ENCODE data around the gene UAP1L1. TPM values are rescaled to one million over a fixed set of nuclear protein-coding genes. Genes with fewer than 3 reads are reported as not detected.

Gene UAP1L1
- total and polyA plus RNA-seq, 4 donors, result 0.35 to 2.3 (median 1.7) TPM

DNA sequence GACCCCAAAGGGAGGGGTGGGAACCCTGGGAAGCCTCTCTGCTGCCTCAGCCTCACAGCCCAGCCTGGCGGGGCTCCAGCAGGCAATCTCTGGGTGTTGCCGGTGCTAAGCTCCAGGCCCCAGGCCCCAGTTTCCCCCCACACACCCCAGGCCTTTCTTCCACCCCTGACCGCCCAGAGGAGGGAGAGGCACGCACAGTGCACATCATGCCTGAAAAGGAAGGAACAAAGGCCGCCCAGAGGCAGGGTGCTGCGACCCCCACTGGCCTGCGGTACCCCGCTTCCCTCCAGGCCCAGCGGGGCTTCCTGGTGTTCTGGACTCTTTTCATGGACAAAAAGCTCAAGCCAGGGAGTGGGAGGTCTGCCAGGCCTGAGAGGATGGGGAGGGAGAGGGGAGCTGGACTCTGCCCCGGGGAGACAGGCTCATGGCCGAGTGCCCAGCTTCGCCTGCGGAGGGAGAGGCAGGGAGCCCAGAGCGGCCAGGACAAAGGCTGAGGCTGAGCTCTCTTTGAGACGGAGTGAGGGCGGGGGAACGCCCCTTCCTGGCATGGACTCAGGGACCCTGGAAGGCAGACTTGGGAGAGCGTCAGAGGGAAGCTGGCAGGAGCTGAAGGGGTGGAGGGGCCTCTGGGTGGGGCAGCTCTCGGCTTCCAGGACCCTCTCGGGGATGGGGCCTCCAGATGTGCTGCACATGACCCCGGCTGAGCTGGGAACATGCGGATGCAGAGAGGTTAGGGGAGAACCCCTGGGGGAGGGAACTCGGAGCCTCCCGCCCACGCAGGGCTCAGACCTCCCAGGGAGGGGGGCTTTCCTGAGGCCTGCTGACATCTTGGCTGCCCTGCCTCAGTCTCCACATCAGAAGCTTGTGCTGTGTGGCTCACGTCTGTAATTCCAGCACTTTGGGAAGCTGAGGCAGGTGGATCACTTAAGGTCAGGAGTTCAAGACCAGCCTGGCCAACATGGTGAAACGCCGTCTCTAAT, 21.6 kb upstream of the UAP1L1 start:
- Histone ChIP-seq H3K4me1 (ENCODE audit: control insufficient read depth in 4 of 4, insufficient read depth in 4 of 4, low read length in 3 of 4) (peaks cover 21 to 38% (median 30%) of the 10 kb centered on the region in 4 donors), H3K36me3 (ENCODE audit: control insufficient read depth in 4 of 4, insufficient read depth in 3 of 4, low read depth in 1 of 4, low read length in 3 of 4) (no peaks in the 10 kb centered on the region), H3K27me3 (ENCODE audit: control insufficient read depth in 4 of 4, insufficient read depth in 4 of 4, low read length in 3 of 4) (no peaks in the 10 kb centered on the region), H3K4me3 (ENCODE audit: low read depth in 1 of 3, low read length in 3 of 3) (no peak overlapping the region), H3K9me3 (ENCODE audit: control insufficient read depth in 4 of 4, low read length in 3 of 4) (no peaks in the 10 kb centered on the region), H3K27ac (ENCODE audit: low read depth in 1 of 2, low read length in 2 of 2) (peak overlapping the region; percentile 84 to 88), H3K9ac (ENCODE audit: low read depth in 1 of 2, low read length in 2 of 2) (no peak overlapping the region)
- peak; percentile 75 for DNase-seq (ENCODE audit: low spot score)
- WGBS, result 24% methylated on average over 28 of the region's 28 CpGs
- TF ChIP-seq TAF1 (conservative IDR thresholded peaks at IDR 0.05), result no peak
- peak; percentile 43 for TF ChIP-seq YY1 (IDR thresholded peaks at IDR 0.05)
- no peak for TF ChIP-seq FOXA2 (IDR thresholded peaks at IDR 0.05)
- TF ChIP-seq HNF4G (IDR thresholded peaks at IDR 0.05), result peak; percentile 88
- TF ChIP-seq, protein P1, sequence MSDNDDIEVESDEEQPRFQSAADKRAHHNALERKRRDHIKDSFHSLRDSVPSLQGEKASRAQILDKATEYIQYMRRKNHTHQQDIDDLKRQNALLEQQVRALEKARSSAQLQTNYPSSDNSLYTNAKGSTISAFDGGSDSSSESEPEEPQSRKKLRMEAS (IDR thresholded peaks at IDR 0.05), result no peak
- TF ChIP-seq RXRA (IDR thresholded peaks at IDR 0.05), result peak; percentile 51 to 69
- peak in 1 of 2 donors; percentile 49 for TF ChIP-seq GABPA (IDR thresholded peaks at IDR 0.05 in 1 of 2, conservative IDR thresholded peaks at IDR 0.05 in 1 of 2)
- peak in 1 of 2 donors; percentile 24 for TF ChIP-seq RAD21 (IDR thresholded peaks at IDR 0.05)
- peak; percentile 87 to 94 for TF ChIP-seq HNF4A (conservative IDR thresholded peaks at IDR 0.05)
- peak; percentile 61 for TF ChIP-seq NR2F2 (IDR thresholded peaks at IDR 0.05)
- TF ChIP-seq, protein P2, sequence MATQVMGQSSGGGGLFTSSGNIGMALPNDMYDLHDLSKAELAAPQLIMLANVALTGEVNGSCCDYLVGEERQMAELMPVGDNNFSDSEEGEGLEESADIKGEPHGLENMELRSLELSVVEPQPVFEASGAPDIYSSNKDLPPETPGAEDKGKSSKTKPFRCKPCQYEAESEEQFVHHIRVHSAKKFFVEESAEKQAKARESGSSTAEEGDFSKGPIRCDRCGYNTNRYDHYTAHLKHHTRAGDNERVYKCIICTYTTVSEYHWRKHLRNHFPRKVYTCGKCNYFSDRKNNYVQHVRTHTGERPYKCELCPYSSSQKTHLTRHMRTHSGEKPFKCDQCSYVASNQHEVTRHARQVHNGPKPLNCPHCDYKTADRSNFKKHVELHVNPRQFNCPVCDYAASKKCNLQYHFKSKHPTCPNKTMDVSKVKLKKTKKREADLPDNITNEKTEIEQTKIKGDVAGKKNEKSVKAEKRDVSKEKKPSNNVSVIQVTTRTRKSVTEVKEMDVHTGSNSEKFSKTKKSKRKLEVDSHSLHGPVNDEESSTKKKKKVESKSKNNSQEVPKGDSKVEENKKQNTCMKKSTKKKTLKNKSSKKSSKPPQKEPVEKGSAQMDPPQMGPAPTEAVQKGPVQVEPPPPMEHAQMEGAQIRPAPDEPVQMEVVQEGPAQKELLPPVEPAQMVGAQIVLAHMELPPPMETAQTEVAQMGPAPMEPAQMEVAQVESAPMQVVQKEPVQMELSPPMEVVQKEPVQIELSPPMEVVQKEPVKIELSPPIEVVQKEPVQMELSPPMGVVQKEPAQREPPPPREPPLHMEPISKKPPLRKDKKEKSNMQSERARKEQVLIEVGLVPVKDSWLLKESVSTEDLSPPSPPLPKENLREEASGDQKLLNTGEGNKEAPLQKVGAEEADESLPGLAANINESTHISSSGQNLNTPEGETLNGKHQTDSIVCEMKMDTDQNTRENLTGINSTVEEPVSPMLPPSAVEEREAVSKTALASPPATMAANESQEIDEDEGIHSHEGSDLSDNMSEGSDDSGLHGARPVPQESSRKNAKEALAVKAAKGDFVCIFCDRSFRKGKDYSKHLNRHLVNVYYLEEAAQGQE (IDR thresholded peaks at IDR 0.05), result no peak
- TF ChIP-seq, protein P3, sequence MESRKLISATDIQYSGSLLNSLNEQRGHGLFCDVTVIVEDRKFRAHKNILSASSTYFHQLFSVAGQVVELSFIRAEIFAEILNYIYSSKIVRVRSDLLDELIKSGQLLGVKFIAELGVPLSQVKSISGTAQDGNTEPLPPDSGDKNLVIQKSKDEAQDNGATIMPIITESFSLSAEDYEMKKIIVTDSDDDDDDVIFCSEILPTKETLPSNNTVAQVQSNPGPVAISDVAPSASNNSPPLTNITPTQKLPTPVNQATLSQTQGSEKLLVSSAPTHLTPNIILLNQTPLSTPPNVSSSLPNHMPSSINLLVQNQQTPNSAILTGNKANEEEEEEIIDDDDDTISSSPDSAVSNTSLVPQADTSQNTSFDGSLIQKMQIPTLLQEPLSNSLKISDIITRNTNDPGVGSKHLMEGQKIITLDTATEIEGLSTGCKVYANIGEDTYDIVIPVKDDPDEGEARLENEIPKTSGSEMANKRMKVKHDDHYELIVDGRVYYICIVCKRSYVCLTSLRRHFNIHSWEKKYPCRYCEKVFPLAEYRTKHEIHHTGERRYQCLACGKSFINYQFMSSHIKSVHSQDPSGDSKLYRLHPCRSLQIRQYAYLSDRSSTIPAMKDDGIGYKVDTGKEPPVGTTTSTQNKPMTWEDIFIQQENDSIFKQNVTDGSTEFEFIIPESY (IDR thresholded peaks at IDR 0.05), result no peak
- peak; percentile 81 for TF ChIP-seq SP1 (IDR thresholded peaks at IDR 0.05)
- peak in 1 of 2 donors; percentile 18 for TF ChIP-seq EGR1 (IDR thresholded peaks at IDR 0.05; ENCODE audit: low read depth in 2 of 2)
- peak in 1 of 2 donors; percentile 23 for TF ChIP-seq JUND (IDR thresholded peaks at IDR 0.05)
- no peak for TF ChIP-seq FOXA1 (IDR thresholded peaks at IDR 0.05)
- TF ChIP-seq, protein P4, sequence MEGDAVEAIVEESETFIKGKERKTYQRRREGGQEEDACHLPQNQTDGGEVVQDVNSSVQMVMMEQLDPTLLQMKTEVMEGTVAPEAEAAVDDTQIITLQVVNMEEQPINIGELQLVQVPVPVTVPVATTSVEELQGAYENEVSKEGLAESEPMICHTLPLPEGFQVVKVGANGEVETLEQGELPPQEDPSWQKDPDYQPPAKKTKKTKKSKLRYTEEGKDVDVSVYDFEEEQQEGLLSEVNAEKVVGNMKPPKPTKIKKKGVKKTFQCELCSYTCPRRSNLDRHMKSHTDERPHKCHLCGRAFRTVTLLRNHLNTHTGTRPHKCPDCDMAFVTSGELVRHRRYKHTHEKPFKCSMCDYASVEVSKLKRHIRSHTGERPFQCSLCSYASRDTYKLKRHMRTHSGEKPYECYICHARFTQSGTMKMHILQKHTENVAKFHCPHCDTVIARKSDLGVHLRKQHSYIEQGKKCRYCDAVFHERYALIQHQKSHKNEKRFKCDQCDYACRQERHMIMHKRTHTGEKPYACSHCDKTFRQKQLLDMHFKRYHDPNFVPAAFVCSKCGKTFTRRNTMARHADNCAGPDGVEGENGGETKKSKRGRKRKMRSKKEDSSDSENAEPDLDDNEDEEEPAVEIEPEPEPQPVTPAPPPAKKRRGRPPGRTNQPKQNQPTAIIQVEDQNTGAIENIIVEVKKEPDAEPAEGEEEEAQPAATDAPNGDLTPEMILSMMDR (IDR thresholded peaks at IDR 0.05; ENCODE audit: low read depth, low read length, missing input control), result no peak
- TF ChIP-seq, protein P5, sequence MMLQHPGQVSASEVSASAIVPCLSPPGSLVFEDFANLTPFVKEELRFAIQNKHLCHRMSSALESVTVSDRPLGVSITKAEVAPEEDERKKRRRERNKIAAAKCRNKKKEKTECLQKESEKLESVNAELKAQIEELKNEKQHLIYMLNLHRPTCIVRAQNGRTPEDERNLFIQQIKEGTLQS (IDR thresholded peaks at IDR 0.05), result no peak

All from liver (tissue), 9 donors.